Transverse colon (tissue), 4 donors: ENCODE results near the gene KLK6. TPM values are rescaled to one million over a fixed set of nuclear protein-coding genes. Genes with fewer than 3 reads are reported as not detected.
A peak's percentile ranks its signal among the peaks of the same experiment; 100 is the strongest.

Experiments used
- DNase-seq: peaks from one replicate; pipeline ENCODE4 v3.0.0-alpha.2; 2019
- H3K27ac ChIP-seq, 4 donors: fragments of 200-600 bp; sonication (generic); 2 replicates each; pipeline ENCODE4 v1.5.1; 2016 to 2018; ENCODE audit warnings: inconsistent platforms in 4 of 4
- H3K27me3 ChIP-seq: fragments of 200-600 bp; sonication (generic); 2 replicates; pipeline ENCODE4 v1.5.1; 2017; ENCODE audit warnings: inconsistent platforms
- H3K36me3 ChIP-seq, 4 donors: fragments of 200-600 bp; sonication (generic); 2 replicates each; pipeline ENCODE4 v1.5.1; 2017 to 2019; ENCODE audit warnings: inconsistent platforms in 4 of 4
- H3K4me1 ChIP-seq, 4 donors: fragments of 200-600 bp; sonication (generic); 2 replicates each; pipeline ENCODE4 v1.5.1; 2017 to 2020; ENCODE audit warnings: inconsistent platforms in 4 of 4
- H3K4me3 ChIP-seq, 4 donors: fragments of 200-600 bp; sonication (generic); 1 replicate in 1 of 4; 2 replicates in 3 of 4; pipeline versions ENCODE4 v1.5.1 to v1.6.1; 2017 to 2019; ENCODE audit warnings: inconsistent platforms in 4 of 4
- H3K9me3 ChIP-seq, 2 donors: fragments of 200-600 bp; sonication (generic); 2 replicates each; pipeline ENCODE4 v1.5.1; 2017 to 2019; ENCODE audit warnings: inconsistent platforms in 2 of 2
- EP300 ChIP-seq: sonication (generic); formaldehyde crosslinking; IDR thresholded peaks from one replicate; pipeline ENCODE4 v1.6.1; 2017; ENCODE audit warnings: antibody characterized with exemption, low read depth
- POLR2A ChIP-seq: fragments of 450-650 bp; IDR thresholded peaks from one replicate; pipeline ENCODE4 v1.6.1; 2016; ENCODE audit warnings: antibody characterized with exemption, mild to moderate bottlenecking, moderate library complexity
- POLR2AphosphoS5 ChIP-seq, 3 donors: sonication (generic); formaldehyde crosslinking; IDR thresholded peaks; one replicate each; pipeline ENCODE4 v1.6.1; 2016; ENCODE audit warnings: antibody characterized with exemption in 3 of 3
- WGBS, 2 donors: methylation state at CpG; one replicate each; pipeline ENCODE4 v1.1.5; 2018; ENCODE audit warnings: low coverage in 1 of 2; 5-methylcytosine and 5-hydroxymethylcytosine counted together
- in situ Hi-C, 4 donors: fragments of 200-750 bp; cut with MboI; loops; one replicate each; pipeline versions ENCODE4 v1.15.0 to v1.15.1; 2017; ENCODE audit warnings: low sequenced_read_pairs in 3 of 4, low pct_ligation_motif_present in 1 of 4, low pct_unique_long_range_greater_than_20kb in 1 of 4
- intact Hi-C: fragments of 100-400 bp; cut with DNase I; formaldehyde crosslinking; loops from one replicate; pipeline ENCODE4 v1.15.1; 2023; ENCODE audit warnings: low total_unique reads
- total RNA-seq, 4 donors: library from RNA; depleted of rRNA; stranded (reverse); fragments of >200 nt; gene quantifications; one replicate each; pipeline ENCODE4 v1.1.0, GENCODE V29; 2016
- TF ChIP-seq, protein P1 (sequence below), 5 experiments: fragments of 200-600 bp in 3 of 5; fragments of 450-650 bp in 2 of 5; sonication (generic) in 3 of 5; IDR thresholded peaks; 1 replicate in 2 of 5; 2 replicates in 3 of 5; pipeline ENCODE4 v1.5.1; 2016 to 2017; ENCODE audit warnings: antibody characterized with exemption in 5 of 5, inconsistent platforms in 3 of 5, mild to moderate bottlenecking in 2 of 5, moderate library complexity in 1 of 5

The KLK6 gene
- total RNA-seq, result not detected

DNA sequence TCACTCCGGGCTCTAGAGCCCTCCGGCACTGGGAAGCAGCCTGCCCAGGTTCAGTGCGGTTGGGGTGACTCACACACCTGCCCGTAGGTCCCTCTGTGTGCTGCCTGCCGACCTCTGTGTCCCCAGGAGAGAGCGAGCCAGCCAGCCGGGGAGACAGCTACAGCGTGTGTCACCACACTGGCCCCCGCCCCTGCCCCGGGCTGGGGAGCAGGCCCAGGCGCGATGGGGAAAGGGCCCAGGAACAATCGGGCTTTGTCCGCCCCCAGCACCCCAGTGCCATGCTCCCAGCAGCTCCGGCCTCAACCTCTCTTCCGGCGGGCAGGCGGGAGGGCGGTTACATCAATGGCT lies at the start of gene KLK6:
Gene KLK6, minus strand, starts transcription at position 179 of the 348 bp plus-strand sequence. CDS start 1,487 bp downstream, outside the sequence.
- Histone ChIP-seq H3K4me3 (no peak within 1 kb of the TSS), H3K4me1 (no peaks in the 10 kb centered on the region), H3K27me3 (peaks cover 44% of the 10 kb centered on the region), H3K9me3 (no peaks in the 10 kb centered on the region), H3K36me3 (no peaks in the 10 kb centered on the region), H3K27ac (no peak within 1 kb of the TSS)
- DNase-seq, result no peak
- 74% methylated on average over 15 of the region's 19 CpGs; no CpG with 5 or more reads in 1 of the 2 donors for WGBS, 2 donors
- in situ Hi-C loops, result no loop called here
- TF ChIP-seq, protein P1, sequence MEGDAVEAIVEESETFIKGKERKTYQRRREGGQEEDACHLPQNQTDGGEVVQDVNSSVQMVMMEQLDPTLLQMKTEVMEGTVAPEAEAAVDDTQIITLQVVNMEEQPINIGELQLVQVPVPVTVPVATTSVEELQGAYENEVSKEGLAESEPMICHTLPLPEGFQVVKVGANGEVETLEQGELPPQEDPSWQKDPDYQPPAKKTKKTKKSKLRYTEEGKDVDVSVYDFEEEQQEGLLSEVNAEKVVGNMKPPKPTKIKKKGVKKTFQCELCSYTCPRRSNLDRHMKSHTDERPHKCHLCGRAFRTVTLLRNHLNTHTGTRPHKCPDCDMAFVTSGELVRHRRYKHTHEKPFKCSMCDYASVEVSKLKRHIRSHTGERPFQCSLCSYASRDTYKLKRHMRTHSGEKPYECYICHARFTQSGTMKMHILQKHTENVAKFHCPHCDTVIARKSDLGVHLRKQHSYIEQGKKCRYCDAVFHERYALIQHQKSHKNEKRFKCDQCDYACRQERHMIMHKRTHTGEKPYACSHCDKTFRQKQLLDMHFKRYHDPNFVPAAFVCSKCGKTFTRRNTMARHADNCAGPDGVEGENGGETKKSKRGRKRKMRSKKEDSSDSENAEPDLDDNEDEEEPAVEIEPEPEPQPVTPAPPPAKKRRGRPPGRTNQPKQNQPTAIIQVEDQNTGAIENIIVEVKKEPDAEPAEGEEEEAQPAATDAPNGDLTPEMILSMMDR (IDR thresholded peaks at IDR 0.05), result no peak
- no peak for TF ChIP-seq EP300
- TF ChIP-seq POLR2A, result no peak
- no peak for TF ChIP-seq POLR2AphosphoS5 (IDR thresholded peaks at IDR 0.05)
- intact Hi-C loops, result no loop called here

GRCh38 chr19:51018745-51019543 lies 49.6 kb upstream of the KLK6 start:
- Histone ChIP-seq H3K27me3 (peaks cover 68% of the 10 kb centered on the region), H3K27ac (no peak overlapping the region), H3K9me3 (no peaks in the 10 kb centered on the region), H3K4me1 (peaks cover 0 to 22% (median 12%) of the 10 kb centered on the region in 4 donors), H3K4me3 (peak overlapping the region in 2 of 4 donors; percentile 12 to 18), H3K36me3 (no peaks in the 10 kb centered on the region)
- TF ChIP-seq POLR2A, result no peak
- no peak for TF ChIP-seq POLR2AphosphoS5 (IDR thresholded peaks at IDR 0.05)
- no peak for TF ChIP-seq EP300
- TF ChIP-seq, protein P1 (IDR thresholded peaks at IDR 0.05), result no peak
- intact Hi-C loops, result no loop called here
- 6% methylated on average over 65 of the region's 68 CpGs; no CpG with 5 or more reads in 1 of the 2 donors for WGBS, 2 donors
- no peak for DNase-seq
- in situ Hi-C loops, result no loop called here

DNA sequence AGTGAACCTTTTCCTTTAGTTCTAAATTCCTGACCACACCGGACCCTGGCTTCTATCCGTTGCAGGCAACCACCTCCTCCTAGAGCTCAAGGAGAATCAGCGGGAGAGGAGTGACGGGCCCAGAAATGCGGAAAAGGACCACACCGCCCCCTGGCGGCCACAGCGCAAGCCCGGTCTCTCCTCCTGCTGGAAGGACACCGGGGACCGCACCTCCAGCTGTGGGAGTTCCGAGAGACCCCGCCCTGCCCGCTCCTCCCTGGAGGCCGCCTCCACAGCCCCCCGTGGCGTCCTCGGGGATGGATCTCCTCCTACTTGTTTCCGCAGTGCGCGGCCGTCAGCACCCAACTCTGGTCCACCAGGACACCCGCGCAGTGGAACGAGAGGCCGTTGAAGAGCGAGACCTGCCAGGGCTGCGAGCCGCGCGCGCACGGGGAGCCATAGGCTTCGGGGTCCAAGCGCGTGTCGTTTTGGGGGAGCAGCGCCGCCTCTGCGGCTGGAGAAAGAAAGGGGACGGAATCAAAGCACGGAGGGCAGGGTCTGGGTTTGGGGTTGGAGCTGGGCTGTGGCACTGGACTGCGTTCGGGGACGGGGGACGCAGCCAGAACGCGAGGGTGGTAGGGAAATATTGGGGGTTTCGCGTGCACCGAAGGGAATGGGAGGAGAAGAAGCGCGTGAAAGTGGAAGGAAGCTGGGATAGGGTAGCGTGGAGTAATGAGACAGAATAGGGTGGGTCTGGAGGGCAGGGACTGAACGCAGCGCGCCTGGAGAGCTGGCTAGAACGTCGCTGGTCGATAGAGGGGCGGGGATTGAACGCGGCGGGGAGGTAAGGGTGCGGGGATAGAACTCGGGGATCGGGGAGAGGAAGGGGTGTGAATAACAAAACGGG lies 47.6 kb upstream of the KLK6 start:
- no peak overlapping the region for H3K27ac ChIP-seq
- TF ChIP-seq POLR2AphosphoS5 (IDR thresholded peaks at IDR 0.05), result no peak
- TF ChIP-seq, protein P1 (IDR thresholded peaks at IDR 0.05), result peak; percentile 50 to 74 (median 62)
- TF ChIP-seq POLR2A, result no peak
- TF ChIP-seq EP300, result no peak
- peaks cover 0 to 22% (median 12%) of the 10 kb centered on the region in 4 donors for H3K4me1 ChIP-seq
- 0 to 9% methylated on average over 16 to 61 of the region's 68 CpGs for WGBS, 2 donors
- H3K27me3 ChIP-seq, result peaks cover 72% of the 10 kb centered on the region
- H3K36me3 ChIP-seq, result no peaks in the 10 kb centered on the region
- H3K9me3 ChIP-seq, result no peaks in the 10 kb centered on the region
- DNase-seq, result peak; percentile 67
- peak overlapping the region in 1 of 4 donors; percentile 18 for H3K4me3 ChIP-seq
- in situ Hi-C loops, result no loop called here
- intact Hi-C loops, result no loop called here

DNA sequence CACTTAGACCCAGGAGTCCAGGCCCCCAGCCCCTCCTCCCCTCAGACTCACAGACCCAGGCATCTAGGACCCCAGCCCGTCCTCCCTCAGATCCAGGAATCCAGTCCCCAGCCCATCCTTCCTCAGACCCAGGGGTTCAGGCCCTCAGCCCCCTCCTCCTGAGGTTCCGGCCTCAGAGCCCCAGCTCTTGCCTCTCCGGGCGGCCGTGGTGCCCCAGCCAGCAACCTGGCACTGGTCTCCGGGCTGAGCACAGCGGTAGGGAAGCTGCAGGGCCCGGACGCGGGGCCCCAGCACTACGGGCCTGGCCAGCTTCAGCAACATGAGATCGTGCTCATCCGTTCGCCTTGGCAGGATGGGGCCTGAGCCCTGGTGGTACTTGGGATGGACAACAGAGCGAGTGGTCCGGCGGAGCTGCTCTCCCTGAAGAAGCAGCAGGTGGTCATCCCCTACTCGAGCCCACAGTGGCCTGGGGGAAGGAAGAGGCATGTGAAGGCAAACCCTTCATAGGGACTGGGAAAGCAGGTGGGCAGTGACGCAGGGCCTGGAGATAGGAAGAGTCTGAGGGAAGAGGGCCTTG lies 46.4 kb upstream of the KLK6 start:
- in situ Hi-C loops (no loop called here), intact Hi-C loops (no loop called here)
- TF ChIP-seq, protein P1 (IDR thresholded peaks at IDR 0.05), result no peak
- no peak for DNase-seq
- 87% methylated on average over 19 of the region's 19 CpGs; no CpG with 5 or more reads in 1 of the 2 donors for WGBS, 2 donors
- no peak overlapping the region for H3K4me3 ChIP-seq
- H3K36me3 ChIP-seq, result no peaks in the 10 kb centered on the region
- H3K27me3 ChIP-seq, result peaks cover 78% of the 10 kb centered on the region
- H3K4me1 ChIP-seq, result peaks cover 0 to 22% (median 12%) of the 10 kb centered on the region in 4 donors
- H3K9me3 ChIP-seq, result no peaks in the 10 kb centered on the region
- no peak overlapping the region for H3K27ac ChIP-seq
